Rectal smooth muscle tissue (tissue), 1 donor: ENCODE results near the gene RGPD8.
"Not testable (repeated sequence)": the region's sequence is repeated elsewhere in the genome, so short reads cannot be mapped to it uniquely, and the experiment has no call there.

Source experiments
- H3K27ac ChIP-seq: one replicate; pipeline ENCODE4 v1.7.0; 2013; ENCODE audit warnings: low read depth, low read length, inconsistent platforms
- H3K27me3 ChIP-seq: one replicate; pipeline ENCODE4 v1.7.0; 2013; ENCODE audit warnings: low read length; ENCODE audit not compliant: control insufficient read depth, insufficient read depth
- H3K36me3 ChIP-seq: one replicate; pipeline ENCODE4 v1.7.0; 2013; ENCODE audit warnings: low read length; ENCODE audit not compliant: control insufficient read depth, insufficient read depth
- H3K4me1 ChIP-seq: one replicate; pipeline ENCODE4 v1.7.0; 2013; ENCODE audit warnings: low read length; ENCODE audit not compliant: control insufficient read depth, insufficient read depth
- H3K4me3 ChIP-seq: one replicate; pipeline ENCODE4 v1.7.0; 2013; ENCODE audit warnings: low read length
- H3K9ac ChIP-seq: one replicate; pipeline ENCODE4 v1.7.0; 2013; ENCODE audit warnings: low read length

Gene RGPD8

DNA sequence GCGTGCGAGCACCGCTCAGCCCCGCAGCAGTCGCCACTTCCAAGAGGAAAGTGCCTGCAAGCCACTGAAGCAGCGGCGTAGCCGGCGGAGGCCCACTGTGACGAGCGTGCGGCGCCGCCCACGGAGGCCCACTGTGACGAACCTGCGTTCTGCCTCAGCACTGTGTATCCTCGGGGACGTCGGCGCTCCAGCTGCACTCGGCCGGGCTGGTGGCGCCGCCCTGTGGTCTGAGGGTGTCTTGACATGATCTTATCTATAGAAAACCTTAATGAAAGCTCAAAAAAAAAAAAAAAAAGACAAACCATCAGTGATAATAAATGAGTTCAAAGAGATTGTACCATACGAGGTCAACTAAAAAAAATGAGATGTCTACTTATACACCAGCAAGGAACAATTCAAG is at the start of gene RGPD8:
Gene RGPD8, minus strand, starts transcription at position 166 of the 400 bp plus-strand sequence. CDS start 192 bp downstream, outside the sequence.
- H3K36me3 ChIP-seq, H3K27me3 ChIP-seq, H3K4me1 ChIP-seq, H3K9ac ChIP-seq: not testable (repeated sequence)
- H3K4me3 ChIP-seq, result peak within 1 kb of the TSS; percentile 58
- H3K27ac ChIP-seq, result peak within 1 kb of the TSS; percentile 61

DNA sequence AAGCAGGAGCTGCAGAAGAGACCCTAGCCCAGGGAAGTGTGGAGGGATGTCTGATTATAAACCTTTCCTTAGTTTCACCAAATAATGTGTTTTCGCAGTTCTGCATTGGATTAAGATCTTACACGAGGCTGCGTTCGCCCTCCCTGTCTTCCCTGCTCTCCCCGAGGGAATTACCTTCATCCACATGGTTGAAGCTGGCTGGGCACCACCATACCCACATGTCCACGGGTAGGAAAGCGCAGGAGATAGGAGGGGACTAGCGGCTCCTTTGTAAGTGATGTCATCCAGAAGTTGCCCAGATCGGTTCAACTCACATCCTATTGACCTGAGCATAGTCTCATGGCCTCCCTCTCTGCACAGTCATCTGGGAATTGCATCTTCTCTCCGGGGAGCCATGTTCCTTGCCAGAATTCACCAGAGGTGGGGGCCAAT is 49.6 kb upstream of the RGPD8 start:
- H3K27me3 ChIP-seq, result no peaks in the 10 kb centered on the region
- no peak overlapping the region for H3K9ac ChIP-seq
- H3K4me1 ChIP-seq, result no peaks in the 10 kb centered on the region
- H3K27ac ChIP-seq, result peak overlapping the region; percentile 81
- H3K4me3 ChIP-seq, result peak overlapping the region; percentile 89
- no peaks in the 10 kb centered on the region for H3K36me3 ChIP-seq

DNA sequence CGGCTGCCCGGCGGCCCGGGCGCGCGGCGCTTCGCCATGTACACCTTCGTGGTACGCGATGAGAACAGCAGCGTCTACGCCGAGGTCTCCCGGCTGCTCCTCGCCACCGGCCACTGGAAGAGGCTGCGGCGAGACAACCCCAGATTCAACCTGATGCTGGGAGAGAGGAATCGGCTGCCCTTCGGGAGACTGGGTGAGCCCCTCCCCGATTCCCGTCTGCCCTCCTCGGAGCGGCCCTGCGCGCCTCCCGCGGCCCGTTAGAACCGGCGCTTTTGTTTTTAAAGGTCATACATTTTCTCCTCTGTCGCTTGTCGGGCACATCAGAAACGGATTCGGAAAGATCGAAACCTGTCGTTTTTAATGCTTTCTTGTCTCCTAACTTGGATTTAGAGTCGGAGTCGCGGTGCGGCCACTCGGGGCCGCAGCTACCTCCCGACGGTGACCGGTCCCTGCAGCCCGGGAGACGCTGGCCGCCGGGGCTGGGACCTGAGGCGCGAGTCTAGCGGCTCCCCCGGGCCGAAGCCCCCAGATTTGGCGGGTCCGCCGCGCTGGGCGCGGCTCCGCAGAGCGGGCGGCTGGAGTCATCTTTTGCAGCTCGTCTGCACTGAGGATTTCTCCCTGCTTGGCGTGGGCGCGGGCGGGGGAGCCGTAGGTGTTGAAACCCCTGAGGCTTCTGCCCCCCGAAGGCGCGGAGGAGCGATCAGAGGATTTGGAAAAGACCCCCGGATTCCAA is 49.0 kb upstream of the RGPD8 start:
- Histone ChIP-seq H3K9ac (peak overlapping the region; percentile 45), H3K27ac (peak overlapping the region; percentile 81), H3K27me3 (no peaks in the 10 kb centered on the region), H3K4me1 (no peaks in the 10 kb centered on the region), H3K36me3 (no peaks in the 10 kb centered on the region), H3K4me3 (peak overlapping the region; percentile 89)

DNA sequence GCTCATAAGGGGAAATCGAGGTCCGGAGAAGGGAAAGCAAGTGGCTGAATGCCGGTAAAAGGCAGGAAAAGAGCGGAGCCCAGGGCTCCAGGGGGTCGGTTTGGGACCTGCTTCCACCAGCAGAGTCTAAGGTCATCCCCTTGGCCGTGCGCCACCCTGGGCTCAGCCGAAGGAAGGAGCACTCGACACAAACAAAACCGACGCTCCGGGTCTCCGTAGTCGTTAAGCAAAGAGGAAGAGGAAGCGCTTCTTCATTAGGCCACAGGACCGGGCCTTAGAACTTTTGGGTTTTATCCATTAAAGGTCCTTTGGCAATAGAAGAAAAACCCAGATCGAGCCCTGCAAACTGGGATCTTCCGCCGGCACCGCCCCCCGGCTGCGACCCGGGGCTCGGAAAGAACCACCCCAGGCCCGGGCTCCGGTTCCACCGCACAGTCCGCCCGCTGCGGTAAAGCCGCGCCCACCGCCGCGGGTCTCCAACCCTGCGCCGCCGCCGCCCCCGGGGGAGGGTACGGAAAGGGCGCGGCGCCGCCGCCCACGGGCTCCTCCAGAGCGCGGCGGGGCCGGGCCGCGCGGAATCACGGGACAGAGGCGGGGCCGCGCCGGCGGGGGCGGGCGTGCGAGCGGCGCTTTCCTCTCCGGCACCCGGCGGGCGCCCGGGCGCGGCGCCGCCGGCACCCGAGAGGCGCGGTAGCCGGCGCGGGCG is 48.2 kb upstream of the RGPD8 start, which contains the start of gene TTL:
Gene TTL, plus strand, starts transcription at position 629 of the 706 bp plus-strand sequence. CDS start 189 bp downstream, outside the sequence.
- H3K36me3 ChIP-seq, result no peaks in the 10 kb centered on the region
- peak within 1 kb of the TSS; percentile 82 for H3K27ac ChIP-seq
- peak within 1 kb of the TSS; percentile 89 for H3K4me3 ChIP-seq
- no peaks in the 10 kb centered on the region for H3K27me3 ChIP-seq
- H3K9ac ChIP-seq, result peak within 1 kb of the TSS; percentile 50
- no peaks in the 10 kb centered on the region for H3K4me1 ChIP-seq

DNA sequence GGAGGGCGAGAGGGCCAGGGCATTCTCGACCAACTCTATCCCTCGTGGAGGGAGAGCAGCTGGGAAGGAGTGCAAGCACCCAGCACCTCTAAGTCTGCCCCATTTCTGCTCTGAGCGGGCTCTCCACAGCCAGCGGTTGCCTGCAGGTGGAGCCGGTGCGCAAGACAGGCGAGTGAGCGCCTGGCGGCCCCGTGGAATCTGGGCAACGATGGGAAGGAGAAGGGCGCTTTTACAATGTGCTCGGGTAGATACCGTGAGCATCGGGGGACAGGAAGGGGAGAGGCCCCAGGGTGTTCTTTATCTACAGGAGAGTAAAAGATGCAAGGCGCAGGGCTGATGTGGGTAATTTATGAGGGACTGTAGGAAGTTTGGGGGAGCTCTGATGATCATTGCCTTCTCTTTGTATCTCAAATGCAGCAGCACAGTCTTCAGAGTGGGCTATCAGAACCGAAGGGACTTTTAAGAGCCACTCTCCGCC is 47.6 kb upstream of the RGPD8 start:
- Histone ChIP-seq H3K36me3 (no peaks in the 10 kb centered on the region), H3K4me3 (peak overlapping the region; percentile 82), H3K27ac (peak overlapping the region; percentile 82), H3K4me1 (no peaks in the 10 kb centered on the region), H3K9ac (peak overlapping the region; percentile 50), H3K27me3 (no peaks in the 10 kb centered on the region)

DNA sequence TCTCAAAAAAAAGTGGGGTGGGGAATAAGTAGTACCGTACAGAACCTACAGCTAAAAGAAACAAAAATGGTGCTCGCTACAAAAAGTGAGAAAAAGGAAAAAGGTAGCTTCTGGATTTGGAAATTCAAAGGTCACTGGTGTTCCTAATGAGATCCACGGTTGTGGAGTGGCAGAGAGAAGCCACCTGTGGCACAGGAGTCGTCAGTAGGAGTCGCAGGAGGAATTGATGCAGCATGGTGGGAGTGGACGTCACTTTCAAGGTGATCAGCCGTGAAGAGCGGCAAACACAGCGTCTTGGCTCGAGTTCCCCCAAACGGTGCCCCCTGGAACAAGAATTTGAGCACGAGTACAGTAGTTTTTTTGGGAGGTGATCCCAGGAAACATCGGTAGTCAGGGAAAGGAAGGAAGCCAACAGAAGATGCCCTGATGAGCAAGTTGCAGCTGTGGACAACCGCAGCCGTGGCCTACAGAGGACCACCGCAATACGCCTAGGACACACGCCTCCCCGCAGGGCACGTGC is 47.1 kb upstream of the RGPD8 start:
- no peak overlapping the region for H3K9ac ChIP-seq
- peak overlapping the region; percentile 82 for H3K4me3 ChIP-seq
- H3K27ac ChIP-seq, result no peak overlapping the region
- no peaks in the 10 kb centered on the region for H3K27me3 ChIP-seq
- H3K4me1 ChIP-seq, result no peaks in the 10 kb centered on the region
- no peaks in the 10 kb centered on the region for H3K36me3 ChIP-seq

DNA sequence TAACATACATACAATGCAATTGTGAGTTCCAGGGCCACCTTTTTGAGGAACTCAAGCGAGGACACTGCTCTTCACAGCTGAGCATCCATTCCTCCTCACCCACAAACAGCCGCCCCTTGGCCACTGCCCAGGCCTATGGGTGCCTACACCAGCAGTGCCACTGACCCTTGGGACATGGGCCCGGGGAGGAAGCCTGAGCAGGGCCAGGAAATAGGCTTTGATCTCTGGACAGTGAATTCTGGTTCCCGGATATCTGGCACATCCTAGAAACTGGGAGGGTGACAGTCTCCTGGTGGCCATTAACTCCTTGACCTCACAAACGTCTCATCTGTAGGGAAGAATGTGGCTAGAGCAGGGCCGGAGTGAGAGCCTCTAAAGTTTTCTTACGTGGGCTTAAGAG is 43.0 kb upstream of the RGPD8 start:
- Histone ChIP-seq H3K27me3 (no peaks in the 10 kb centered on the region), H3K4me1 (no peaks in the 10 kb centered on the region), H3K36me3 (no peaks in the 10 kb centered on the region), H3K4me3 (no peak overlapping the region), H3K27ac (no peak overlapping the region), H3K9ac (no peak overlapping the region)

DNA sequence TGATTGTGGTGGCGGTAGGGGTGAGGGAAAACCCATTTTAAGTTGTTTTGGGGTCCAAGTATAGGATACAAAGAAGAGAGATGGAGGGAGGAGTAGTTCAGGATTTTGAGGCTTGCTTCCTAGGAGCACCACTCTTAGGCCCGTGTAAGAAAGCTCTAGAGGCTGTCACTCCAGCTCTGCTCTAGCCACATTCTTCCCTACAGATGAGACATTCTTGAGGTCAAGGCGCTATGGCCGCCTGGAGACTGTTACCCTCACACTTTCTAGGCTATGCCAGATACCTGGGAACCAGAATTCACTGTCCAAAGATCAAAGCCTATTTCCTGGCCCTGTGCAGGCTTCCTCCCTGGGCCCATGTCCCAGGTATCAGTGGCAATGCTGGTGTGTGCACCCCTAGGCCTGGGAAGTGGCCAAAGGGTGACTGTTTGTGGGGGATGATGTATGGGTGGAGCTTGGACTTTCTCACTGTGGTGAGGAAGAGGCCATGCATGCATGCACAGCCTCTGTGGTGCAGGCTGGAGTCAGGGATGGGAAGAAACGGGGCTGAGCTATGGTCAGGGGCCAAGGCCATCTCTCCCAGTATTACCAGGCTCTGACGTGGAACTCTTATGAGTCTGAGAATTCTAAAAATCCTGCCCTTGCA is 41.5 kb upstream of the RGPD8 start:
- no peaks in the 10 kb centered on the region for H3K36me3 ChIP-seq
- H3K27me3 ChIP-seq, result no peaks in the 10 kb centered on the region
- H3K4me3 ChIP-seq, result no peak overlapping the region
- H3K9ac ChIP-seq, result no peak overlapping the region
- H3K4me1 ChIP-seq, result no peaks in the 10 kb centered on the region
- H3K27ac ChIP-seq, result no peak overlapping the region

DNA sequence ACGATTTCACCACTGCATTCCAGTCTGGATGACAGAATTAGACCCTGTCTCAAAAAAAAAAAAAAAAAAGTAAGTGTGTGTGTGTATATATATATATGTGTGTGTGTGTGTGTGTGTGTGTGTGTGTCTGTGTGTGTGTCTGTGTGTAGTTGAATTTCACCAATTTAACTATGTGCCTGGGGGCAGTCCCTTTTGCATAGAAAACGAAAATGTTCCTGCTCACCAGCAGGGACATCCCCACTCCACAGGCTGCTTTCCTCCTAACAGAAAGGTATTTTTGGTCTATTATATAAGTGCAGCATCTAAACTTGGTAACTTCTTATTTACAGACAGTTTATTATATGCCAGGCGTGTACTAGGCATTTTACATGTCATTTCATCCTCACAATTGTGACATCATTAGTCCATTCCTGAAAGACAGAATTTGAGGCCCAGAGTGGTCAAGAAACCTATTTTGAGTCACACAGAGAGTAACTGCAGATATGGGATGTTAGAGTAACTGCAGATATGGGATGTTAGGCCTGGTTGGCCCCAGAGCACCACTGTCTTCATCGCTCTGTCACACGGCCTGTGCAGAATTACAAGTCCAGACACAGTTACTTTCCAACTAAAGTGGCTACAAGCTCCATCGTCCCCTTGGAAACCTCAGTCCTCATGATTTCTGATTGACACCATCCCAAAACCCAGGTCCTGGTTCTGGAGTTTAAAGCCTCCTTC is 39.3 kb upstream of the RGPD8 start:
- H3K36me3 ChIP-seq, result no peaks in the 10 kb centered on the region
- H3K27me3 ChIP-seq, result no peaks in the 10 kb centered on the region
- H3K4me3 ChIP-seq, result no peak overlapping the region
- H3K27ac ChIP-seq, result no peak overlapping the region
- H3K9ac ChIP-seq, result no peak overlapping the region
- no peaks in the 10 kb centered on the region for H3K4me1 ChIP-seq

DNA sequence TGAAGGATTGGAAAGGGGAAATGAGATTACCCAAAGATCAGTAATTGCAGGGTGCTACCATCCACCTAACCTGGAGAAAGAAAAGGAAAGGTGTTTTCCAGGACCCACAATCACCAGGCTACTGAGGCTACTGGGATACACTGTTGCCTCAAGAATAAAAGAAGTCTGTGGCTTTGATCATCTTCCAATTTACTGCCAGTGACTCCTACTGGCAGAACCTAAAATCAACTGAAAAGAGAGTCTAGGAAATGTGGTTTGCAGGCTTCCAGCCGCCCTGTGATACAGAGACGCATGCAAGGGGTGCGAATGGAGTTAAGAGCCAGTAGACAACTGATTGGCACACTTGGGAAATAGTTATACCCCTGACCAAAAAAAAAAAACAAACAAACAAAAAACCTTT is 31.9 kb upstream of the RGPD8 start:
- no peaks in the 10 kb centered on the region for H3K4me1 ChIP-seq
- no peak overlapping the region for H3K27ac ChIP-seq
- H3K27me3 ChIP-seq, result no peaks in the 10 kb centered on the region
- no peaks in the 10 kb centered on the region for H3K36me3 ChIP-seq
- no peak overlapping the region for H3K4me3 ChIP-seq
- no peak overlapping the region for H3K9ac ChIP-seq

DNA sequence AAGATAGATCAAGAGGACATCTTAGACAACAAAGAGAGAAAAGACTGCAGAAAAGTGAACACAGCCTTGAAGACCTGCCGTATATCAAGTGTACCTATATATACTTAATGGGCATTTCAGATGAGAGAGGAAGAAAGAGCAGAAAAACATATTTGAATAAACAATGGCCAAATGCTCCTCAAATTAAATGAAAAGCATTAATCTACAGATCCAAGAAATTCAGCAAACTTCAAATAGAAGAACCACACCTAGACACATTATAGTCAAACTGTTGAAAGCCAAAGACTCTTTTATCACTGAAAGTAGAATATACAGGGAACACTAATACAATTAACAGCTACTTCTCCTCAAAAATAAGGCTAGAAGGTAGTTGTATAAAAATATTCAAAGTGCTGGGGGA is 29.8 kb upstream of the RGPD8 start:
- H3K4me1 ChIP-seq, result no peaks in the 10 kb centered on the region
- H3K4me3 ChIP-seq, result no peak overlapping the region
- no peaks in the 10 kb centered on the region for H3K27me3 ChIP-seq
- H3K27ac ChIP-seq, result no peak overlapping the region
- no peak overlapping the region for H3K9ac ChIP-seq
- no peaks in the 10 kb centered on the region for H3K36me3 ChIP-seq

DNA sequence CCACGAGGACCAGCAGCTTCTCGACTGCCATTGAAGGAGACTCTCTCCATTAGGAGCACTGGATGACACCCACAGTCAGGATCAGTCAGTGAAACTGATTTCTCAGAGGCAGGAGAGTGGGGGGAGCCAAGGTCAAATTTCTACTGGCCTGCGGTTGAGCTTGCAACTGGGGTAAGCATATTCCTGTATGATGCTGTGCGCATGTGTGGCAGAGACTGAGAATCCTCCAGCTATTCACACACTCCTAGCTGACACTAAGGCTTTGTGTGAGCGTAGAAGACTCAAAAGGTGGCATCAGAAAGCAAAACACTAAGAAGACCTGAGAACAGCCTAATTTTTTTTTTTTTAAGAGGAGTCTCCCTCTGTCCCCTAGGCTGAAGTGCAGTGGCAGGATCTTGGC is 28.7 kb upstream of the RGPD8 start:
- H3K27me3 ChIP-seq, result no peaks in the 10 kb centered on the region
- H3K4me1 ChIP-seq, result no peaks in the 10 kb centered on the region
- H3K27ac ChIP-seq, result no peak overlapping the region
- no peak overlapping the region for H3K4me3 ChIP-seq
- no peaks in the 10 kb centered on the region for H3K36me3 ChIP-seq
- no peak overlapping the region for H3K9ac ChIP-seq
